Neutrophil (primary cell): ENCODE data around the gene ABCG8.

Experiments
- H3K27ac ChIP-seq: fragments of 200-600 bp; sonication (generic); 2 replicates; pipeline ENCODE4 v1.5.1; 2016; ENCODE audit warnings: mild to moderate bottlenecking, moderate library complexity
- H3K27me3 ChIP-seq: fragments of 200-600 bp; sonication (generic); 2 replicates; pipeline ENCODE4 v1.6.0; 2016; ENCODE audit warnings: mild to moderate bottlenecking
- H3K36me3 ChIP-seq: fragments of 200-600 bp; sonication (generic); 2 replicates; pipeline ENCODE4 v1.5.1; 2017
- H3K4me1 ChIP-seq, 2 experiments: fragments of 200-600 bp in 1 of 2; sonication (generic) in 1 of 2; 1 replicate in 1 of 2; 2 replicates in 1 of 2; pipeline versions ENCODE4 v1.5.1 to v1.6.1; 2013 to 2016; ENCODE audit warnings: low read depth in 1 of 2, low read length in 1 of 2, mild to moderate bottlenecking in 1 of 2, moderate library complexity in 1 of 2; ENCODE audit not compliant: control insufficient read depth in 1 of 2, insufficient read depth in 1 of 2
- H3K4me3 ChIP-seq, 2 experiments: fragments of 200-600 bp in 1 of 2; sonication (generic) in 1 of 2; 1 replicate in 1 of 2; 2 replicates in 1 of 2; pipeline ENCODE4 v1.5.1; 2013 to 2016; ENCODE audit warnings: low read depth in 1 of 2, low read length in 1 of 2, mild to moderate bottlenecking in 1 of 2, moderate library complexity in 1 of 2
- H3K9me3 ChIP-seq: fragments of 200-600 bp; sonication (generic); 2 replicates; pipeline ENCODE4 v1.5.1; 2016
- TF ChIP-seq, protein P1 (sequence below): fragments of 200-600 bp; sonication (generic); IDR thresholded peaks from 2 replicates; pipeline ENCODE4 v1.5.1; 2016; ENCODE audit warnings: antibody characterized with exemption

Gene ABCG8

DNA sequence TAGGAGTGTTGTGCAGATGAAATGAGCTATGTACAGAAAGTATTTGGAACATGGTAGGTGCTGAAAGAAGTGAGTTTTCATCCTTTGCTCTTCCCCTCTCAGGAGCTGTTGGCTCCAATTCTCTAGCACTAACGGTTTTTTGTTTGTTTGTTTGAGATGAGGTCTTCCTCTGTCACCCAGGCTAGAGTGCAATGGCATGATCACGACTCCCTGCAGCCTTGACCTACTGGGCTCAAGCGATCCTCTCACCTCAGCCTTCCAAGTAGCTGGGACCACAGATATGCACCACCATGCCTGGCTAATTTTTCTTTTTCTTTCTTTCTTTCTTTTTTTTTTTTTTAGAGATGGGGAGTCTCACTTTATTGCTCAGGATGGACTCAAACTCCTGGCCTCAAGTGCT lies 12.9 kb upstream of the ABCG8 start:
- Histone ChIP-seq H3K27ac (no peak overlapping the region), H3K9me3 (no peaks in the 10 kb centered on the region), H3K4me1 (peaks cover 20 to 26% of the 10 kb centered on the region in 2 experiments), H3K4me3 (no peak overlapping the region), H3K36me3 (no peaks in the 10 kb centered on the region), H3K27me3 (peaks cover 19% of the 10 kb centered on the region)
- TF ChIP-seq, protein P1, sequence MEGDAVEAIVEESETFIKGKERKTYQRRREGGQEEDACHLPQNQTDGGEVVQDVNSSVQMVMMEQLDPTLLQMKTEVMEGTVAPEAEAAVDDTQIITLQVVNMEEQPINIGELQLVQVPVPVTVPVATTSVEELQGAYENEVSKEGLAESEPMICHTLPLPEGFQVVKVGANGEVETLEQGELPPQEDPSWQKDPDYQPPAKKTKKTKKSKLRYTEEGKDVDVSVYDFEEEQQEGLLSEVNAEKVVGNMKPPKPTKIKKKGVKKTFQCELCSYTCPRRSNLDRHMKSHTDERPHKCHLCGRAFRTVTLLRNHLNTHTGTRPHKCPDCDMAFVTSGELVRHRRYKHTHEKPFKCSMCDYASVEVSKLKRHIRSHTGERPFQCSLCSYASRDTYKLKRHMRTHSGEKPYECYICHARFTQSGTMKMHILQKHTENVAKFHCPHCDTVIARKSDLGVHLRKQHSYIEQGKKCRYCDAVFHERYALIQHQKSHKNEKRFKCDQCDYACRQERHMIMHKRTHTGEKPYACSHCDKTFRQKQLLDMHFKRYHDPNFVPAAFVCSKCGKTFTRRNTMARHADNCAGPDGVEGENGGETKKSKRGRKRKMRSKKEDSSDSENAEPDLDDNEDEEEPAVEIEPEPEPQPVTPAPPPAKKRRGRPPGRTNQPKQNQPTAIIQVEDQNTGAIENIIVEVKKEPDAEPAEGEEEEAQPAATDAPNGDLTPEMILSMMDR = no peak

DNA sequence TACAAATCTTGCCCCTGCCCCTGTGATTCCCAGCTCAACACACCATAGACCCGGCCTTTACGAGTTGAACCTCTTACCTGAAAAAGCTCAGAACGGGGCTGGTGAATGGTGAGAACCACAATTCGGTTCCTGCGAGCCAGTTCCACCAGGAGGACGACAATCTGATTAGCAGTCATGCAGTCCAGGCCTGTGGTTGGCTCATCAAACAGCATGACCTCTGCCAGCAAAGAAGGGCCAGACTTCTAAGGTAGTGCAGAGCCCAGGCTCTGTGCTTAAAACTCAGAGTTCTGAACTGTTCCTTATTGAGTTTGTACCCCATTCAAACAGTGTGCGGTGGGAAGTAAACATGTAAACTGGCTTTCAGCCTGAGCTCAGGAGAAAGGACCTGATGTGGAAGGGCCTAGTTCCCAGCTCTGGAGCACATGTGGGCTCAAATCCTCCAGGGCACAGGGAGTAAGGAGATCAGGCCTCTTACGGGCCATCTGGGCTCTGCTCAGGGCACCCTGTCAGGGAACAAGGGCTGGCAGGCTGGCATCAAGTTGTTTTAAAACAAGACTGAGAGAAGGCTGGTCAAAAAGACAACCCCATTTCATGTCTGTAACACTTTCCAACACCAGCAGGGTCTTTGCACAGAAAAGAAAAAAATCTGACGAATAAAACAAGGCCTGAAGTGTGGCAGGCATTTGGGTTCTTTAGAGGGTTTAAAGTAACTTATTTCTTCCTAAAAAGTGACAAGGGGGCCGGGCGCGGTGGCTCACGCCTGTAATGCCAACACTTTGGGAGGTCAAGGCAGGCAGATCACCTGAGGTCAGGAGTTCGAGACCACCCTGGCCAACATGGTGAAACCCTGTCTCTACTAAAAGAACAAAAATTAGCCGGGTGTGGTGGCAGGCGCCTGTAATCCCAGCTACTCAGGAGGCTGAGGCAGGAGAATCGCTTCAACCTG lies 12.2 kb upstream of the ABCG8 start:
- Histone ChIP-seq H3K9me3 (no peaks in the 10 kb centered on the region), H3K36me3 (no peaks in the 10 kb centered on the region), H3K27ac (no peak overlapping the region), H3K4me1 (peaks cover 20 to 23% of the 10 kb centered on the region in 2 experiments), H3K27me3 (peaks cover 27% of the 10 kb centered on the region), H3K4me3 (no peak overlapping the region)
- TF ChIP-seq, protein P1 = no peak

DNA sequence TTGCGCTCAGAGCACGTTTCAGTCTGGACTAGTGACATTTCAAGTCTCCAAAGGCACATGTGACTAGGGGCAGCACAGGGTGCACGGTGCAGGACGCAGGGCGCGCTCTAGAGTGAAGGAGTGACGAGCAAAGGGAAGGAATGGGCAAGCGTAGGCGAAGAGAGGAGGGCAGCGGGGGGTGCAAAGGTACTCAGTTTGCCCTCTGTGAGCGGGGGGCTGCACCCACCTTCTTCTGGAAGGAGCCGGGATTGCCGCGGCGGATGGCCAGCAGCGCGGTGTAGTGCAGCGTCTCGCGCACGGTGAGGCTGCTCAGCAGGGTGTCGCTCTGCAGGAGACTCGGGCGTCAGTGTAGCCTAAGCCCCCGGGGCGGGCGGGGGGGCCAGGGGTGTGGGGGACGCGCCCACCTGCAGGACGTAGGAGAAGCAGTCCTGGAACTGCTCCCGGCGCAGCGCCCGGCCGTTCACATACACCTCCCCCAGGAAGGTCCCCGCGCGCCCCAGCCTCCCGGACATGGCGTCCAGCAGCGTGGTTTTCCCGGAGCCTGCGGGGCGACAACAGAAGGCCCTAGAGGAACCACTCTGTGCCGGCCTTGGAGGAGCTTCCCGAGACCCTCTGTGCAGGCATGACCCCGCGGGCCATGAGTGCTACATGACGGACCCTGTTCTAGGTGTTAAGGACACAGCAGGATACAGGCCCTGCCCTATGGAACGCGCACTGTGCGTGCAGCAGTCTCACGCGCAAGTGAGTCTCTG lies 7.1 kb upstream of the ABCG8 start:
- no peaks in the 10 kb centered on the region for H3K36me3 ChIP-seq
- H3K27ac ChIP-seq = no peak overlapping the region
- TF ChIP-seq, protein P1 = no peak
- no peak overlapping the region for H3K4me3 ChIP-seq
- no peaks in the 10 kb centered on the region for H3K4me1 ChIP-seq
- H3K27me3 ChIP-seq = peaks cover 69% of the 10 kb centered on the region
- H3K9me3 ChIP-seq = no peaks in the 10 kb centered on the region

DNA sequence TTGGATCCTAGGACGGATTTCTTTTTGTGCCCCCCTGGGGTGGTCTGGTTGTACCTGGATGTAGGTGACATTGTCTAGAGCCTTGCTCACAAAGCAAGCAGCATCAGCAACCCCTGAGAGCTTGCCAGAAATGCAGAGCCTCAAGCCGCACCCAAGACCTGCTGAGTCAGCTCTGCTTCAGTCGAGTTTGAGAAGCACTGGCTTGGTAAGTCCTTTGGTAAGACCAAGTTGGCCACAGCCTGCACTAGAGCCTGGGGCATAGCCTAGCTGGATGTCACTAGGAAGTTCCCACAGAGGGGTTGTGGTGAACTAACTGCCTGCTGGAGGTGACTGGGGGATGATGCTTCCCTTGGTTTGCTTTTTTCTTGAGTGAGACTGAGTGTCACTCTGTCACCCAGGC lies 6.3 kb upstream of the ABCG8 start:
- H3K4me3 ChIP-seq = no peak overlapping the region
- peaks cover 70% of the 10 kb centered on the region for H3K27me3 ChIP-seq
- TF ChIP-seq, protein P1 = no peak
- H3K27ac ChIP-seq = no peak overlapping the region
- H3K9me3 ChIP-seq = no peaks in the 10 kb centered on the region
- no peaks in the 10 kb centered on the region for H3K36me3 ChIP-seq
- no peaks in the 10 kb centered on the region for H3K4me1 ChIP-seq

DNA sequence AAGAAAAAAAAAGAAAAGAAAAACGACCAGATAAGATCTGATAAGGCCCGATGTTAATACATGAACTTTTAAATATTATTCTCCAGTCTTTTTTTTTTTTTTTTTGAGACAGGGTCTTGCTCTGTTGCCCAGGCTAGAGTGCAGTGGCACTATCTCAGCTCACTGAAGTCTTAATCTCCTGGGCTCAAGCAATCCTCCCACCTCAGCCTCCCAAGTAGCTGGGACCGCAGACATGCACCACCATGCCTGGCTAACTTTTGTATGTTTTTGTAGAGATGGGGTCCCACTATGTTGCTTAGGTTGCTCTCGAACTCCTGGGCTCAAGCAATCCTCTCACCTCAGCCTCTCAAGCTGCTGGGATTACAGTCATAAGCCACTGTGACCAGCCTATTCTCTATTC lies 1.7 kb upstream of the ABCG8 start:
- H3K4me1 ChIP-seq = no peaks in the 10 kb centered on the region
- H3K9me3 ChIP-seq = no peaks in the 10 kb centered on the region
- H3K36me3 ChIP-seq = no peaks in the 10 kb centered on the region
- no peak overlapping the region for H3K4me3 ChIP-seq
- peaks cover 39% of the 10 kb centered on the region for H3K27me3 ChIP-seq
- H3K27ac ChIP-seq = no peak overlapping the region
- TF ChIP-seq, protein P1 = no peak
